H1 (cell line): Measurements from ENCODE around the gene KCNMA1. TPM values are rescaled to one million over a fixed set of nuclear protein-coding genes. Genes with fewer than 3 reads are reported as not detected.

Source experiments
- CTCF ChIA-PET: fragments of 300-600 bp; sonication (Branson Sonifier 250); formaldehyde crosslinking; loops from one replicate; lab custom pipeline; 2021; ENCODE audit not compliant: partially characterized antibody; lab: Charles Lee
- POLR2A ChIA-PET: fragments of 300-600 bp; sonication (Branson Sonifier 250); formaldehyde crosslinking; loops from one replicate; lab custom pipeline; 2021; ENCODE audit warnings: inconsistent platforms; ENCODE audit not compliant: partially characterized antibody; lab: Charles Lee
- DNase-seq, 2 experiments: peaks; one replicate each; pipeline versions ENCODE4 v3.0.0 to v3.0.0-alpha.2; 2010 to 2022; ENCODE audit warnings: low spot score in 2 of 2, low read depth in 1 of 2, mixed read lengths in 1 of 2
- FAIRE-seq: peaks from 2 replicates; lab custom pipeline; 2011; peaks lifted over from hg19 to GRCh38; lab: Jason Lieb, UNC
- H2AFZ ChIP-seq: 2 replicates; pipeline ENCODE4 v1.8.1; 2012; ENCODE audit warnings: low read length, inconsistent platforms
- H2AK5ac ChIP-seq: 2 replicates; pipeline ENCODE4 v1.6.1; 2013; ENCODE audit warnings: low read depth, low read length
- H2BK120ac ChIP-seq: replicated peaks from 2 replicates; pipeline ENCODE3; 2013; ENCODE audit warnings: low read depth, low read length, inconsistent platforms
- H2BK12ac ChIP-seq: 2 replicates; pipeline ENCODE4 v1.6.1; 2013; ENCODE audit warnings: low read depth, low read length
- H2BK15ac ChIP-seq: 2 replicates; pipeline ENCODE4 v1.6.1; 2013; ENCODE audit warnings: low read length
- H2BK20ac ChIP-seq: 2 replicates; pipeline ENCODE4 v1.6.1; 2013; ENCODE audit warnings: low read length
- H2BK5ac ChIP-seq: 2 replicates; pipeline ENCODE4 v1.6.1; 2013; ENCODE audit warnings: low read depth, low read length
- H3K14ac ChIP-seq: 2 replicates; pipeline ENCODE4 v1.6.1; 2013; ENCODE audit warnings: inconsistent platforms; ENCODE audit not compliant: insufficient read length
- H3K18ac ChIP-seq: 2 replicates; pipeline ENCODE4 v1.6.1; 2013; ENCODE audit warnings: low read length; ENCODE audit errors: extremely low read depth
- H3K23ac ChIP-seq: 2 replicates; pipeline ENCODE4 v1.6.1; 2013; ENCODE audit warnings: inconsistent platforms; ENCODE audit not compliant: insufficient read length
- H3K23me2 ChIP-seq: 2 replicates; pipeline ENCODE4 v1.6.1; 2013; ENCODE audit warnings: low read depth, low read length
- H3K27ac ChIP-seq: 2 replicates; pipeline ENCODE4 v1.6.1; 2011; ENCODE audit warnings: low read depth, low read length, inconsistent platforms
- H3K27me3 ChIP-seq, 4 experiments: replicated peaks in 1 of 4; 1 replicate in 1 of 4; 2 replicates in 3 of 4; pipeline versions ENCODE4 v1.6.1 to v1.8.1; 2011 to 2013; ENCODE audit warnings: low read length in 3 of 4, mild to moderate bottlenecking in 3 of 4, inconsistent platforms in 2 of 4, mixed read lengths in 2 of 4, moderate library complexity in 1 of 4; ENCODE audit not compliant: control insufficient read depth in 3 of 4, insufficient read depth in 3 of 4; ENCODE audit errors: extremely low read depth in 1 of 4
- H3K36me3 ChIP-seq, 4 experiments: 2 replicates each; pipeline versions ENCODE4 v1.6.1 to v1.8.1; 2011 to 2013; ENCODE audit warnings: mild to moderate bottlenecking in 4 of 4, low read length in 3 of 4, moderate library complexity in 2 of 4, control low read depth in 1 of 4, inconsistent platforms in 1 of 4; ENCODE audit not compliant: insufficient read depth in 4 of 4, control insufficient read depth in 2 of 4
- H3K4ac ChIP-seq: replicated peaks from 2 replicates; pipeline ENCODE3; 2013; ENCODE audit warnings: low read length, low read depth, mixed read lengths, inconsistent platforms; ENCODE audit not compliant: insufficient read length
- H3K4me1 ChIP-seq, 4 experiments: replicated peaks in 1 of 4; 1 replicate in 1 of 4; 2 replicates in 3 of 4; pipeline versions ENCODE4 v1.6.1 to v1.8.1; 2011 to 2013; ENCODE audit warnings: low read length in 3 of 4, inconsistent platforms in 2 of 4, mixed read lengths in 1 of 4; ENCODE audit not compliant: insufficient read depth in 4 of 4, control insufficient read depth in 3 of 4
- H3K4me2 ChIP-seq, 2 experiments: 2 replicates each; pipeline versions ENCODE4 v1.6.1 to v1.8.1; 2011 to 2013; ENCODE audit warnings: low read depth in 2 of 2, low read length in 2 of 2, control low read depth in 1 of 2, inconsistent platforms in 1 of 2, mild to moderate bottlenecking in 1 of 2; ENCODE audit not compliant: insufficient read depth in 1 of 2
- H3K4me3 ChIP-seq, 4 experiments: fragments of 200-600, 300-600 bp in 1 of 4; sonication (generic), shearing (Covaris generic), sonication (Bioruptor Twin) in 1 of 4; 2 replicates each; pipeline versions ENCODE4 v1.5.1 to v1.8.1; 2011 to 2016; ENCODE audit warnings: low read length in 4 of 4, low read depth in 3 of 4, control low read depth in 2 of 4, inconsistent platforms in 2 of 4, mild to moderate bottlenecking in 2 of 4, mixed read lengths in 1 of 4, moderate library complexity in 1 of 4; ENCODE audit not compliant: insufficient read depth in 2 of 4; ENCODE audit errors: extremely low read depth in 1 of 4
- H3K56ac ChIP-seq: replicated peaks from 2 replicates; pipeline ENCODE3; 2013; ENCODE audit warnings: low read depth, mild to moderate bottlenecking, mixed read lengths, low read length, inconsistent platforms; ENCODE audit not compliant: insufficient read length
- H3K79me1 ChIP-seq: 2 replicates; pipeline ENCODE4 v1.6.1; 2013; ENCODE audit warnings: low read depth, low read length, control low read depth
- H3K79me2 ChIP-seq, 2 experiments: 2 replicates each; pipeline versions ENCODE4 v1.6.1 to v1.8.1; 2012 to 2013; ENCODE audit warnings: low read length in 2 of 2, mild to moderate bottlenecking in 2 of 2, inconsistent platforms in 1 of 2; ENCODE audit not compliant: insufficient read depth in 2 of 2, control insufficient read depth in 1 of 2
- H3K9ac ChIP-seq, 4 experiments: replicated peaks in 1 of 4; 1 replicate in 1 of 4; 2 replicates in 3 of 4; pipeline versions ENCODE4 v1.6.1 to v1.8.1; 2011 to 2013; ENCODE audit warnings: low read depth in 3 of 4, low read length in 3 of 4, control low read depth in 2 of 4, mild to moderate bottlenecking in 2 of 4, moderate library complexity in 2 of 4, inconsistent platforms in 1 of 4; ENCODE audit errors: extremely low read depth in 1 of 4
- H3K9me3 ChIP-seq, 2 experiments: 2 replicates each; pipeline versions ENCODE4 v1.6.1 to v1.8.1; 2012 to 2013; ENCODE audit warnings: mild to moderate bottlenecking in 2 of 2, moderate library complexity in 2 of 2, control low read depth in 1 of 2, inconsistent platforms in 1 of 2, low read depth in 1 of 2, low read length in 1 of 2, mixed read lengths in 1 of 2; ENCODE audit not compliant: insufficient read depth in 2 of 2
- H4K20me1 ChIP-seq, 2 experiments: replicated peaks in 1 of 2; 2 replicates each; pipeline versions ENCODE3 to v1.8.1; 2011 to 2013; ENCODE audit warnings: inconsistent platforms in 2 of 2, low read length in 2 of 2, mild to moderate bottlenecking in 1 of 2; ENCODE audit not compliant: insufficient read depth in 2 of 2, control insufficient read depth in 1 of 2
- H4K5ac ChIP-seq: 2 replicates; pipeline ENCODE4 v1.6.1; 2013; ENCODE audit warnings: low read length, low read depth, mixed read lengths, inconsistent platforms; ENCODE audit not compliant: insufficient read length
- H4K8ac ChIP-seq: 2 replicates; pipeline ENCODE4 v1.8.0; 2013; ENCODE audit warnings: mild to moderate bottlenecking, moderate library complexity, low read length, inconsistent platforms; ENCODE audit not compliant: insufficient read depth; ENCODE audit errors: extremely low read depth
- H4K91ac ChIP-seq: replicated peaks from 2 replicates; pipeline ENCODE3; 2013; ENCODE audit warnings: low read length, mixed read lengths, inconsistent platforms; ENCODE audit not compliant: insufficient read length
- BRCA1 ChIP-seq: IDR thresholded peaks from 2 replicates; pipeline ENCODE4 v1.6.1; 2012; ENCODE audit warnings: low read depth, low read length, improper control_type of control experiment
- CHD1 ChIP-seq: IDR thresholded peaks from 2 replicates; pipeline ENCODE4 v1.6.1; 2012; ENCODE audit warnings: low read depth, low read length, improper control_type of control experiment
- CTBP2 ChIP-seq: IDR thresholded peaks from 2 replicates; pipeline ENCODE4 v1.7.0; 2011; ENCODE audit warnings: borderline replicate concordance, mild to moderate bottlenecking, moderate library complexity, mixed read lengths, low read length; ENCODE audit not compliant: insufficient read depth, insufficient read length
- EGR1 ChIP-seq: IDR thresholded peaks from 2 replicates; pipeline ENCODE4 v1.6.1; 2011; ENCODE audit warnings: low read depth, low read length, borderline replicate concordance
- EP300 ChIP-seq, 2 experiments: IDR thresholded peaks; 1 replicate in 1 of 2; 2 replicates in 1 of 2; pipeline ENCODE4 v1.6.1; 2011 to 2012; ENCODE audit warnings: low read depth in 2 of 2, low read length in 2 of 2, mild to moderate bottlenecking in 2 of 2, borderline replicate concordance in 1 of 2, inconsistent platforms in 1 of 2, moderate library complexity in 1 of 2
- GTF2F1 ChIP-seq: IDR thresholded peaks from 2 replicates; pipeline ENCODE4 v1.6.1; 2012; ENCODE audit warnings: low read depth, low read length, improper control_type of control experiment, borderline replicate concordance
- RAD21 ChIP-seq, 2 experiments: IDR thresholded peaks in 1 of 2; conservative IDR thresholded peaks in 1 of 2; 2 replicates each; pipeline ENCODE4 v1.6.1; 2011; ENCODE audit warnings: low read depth in 2 of 2, low read length in 2 of 2, improper control_type of control experiment in 1 of 2, inconsistent platforms in 1 of 2, mild to moderate bottlenecking in 1 of 2, moderate library complexity in 1 of 2
- RBBP5 ChIP-seq: IDR thresholded peaks from 2 replicates; pipeline ENCODE4 v1.7.1; 2012; ENCODE audit warnings: low read depth, mild to moderate bottlenecking, inconsistent platforms, low read length, moderate library complexity, borderline replicate concordance
- RNF2 ChIP-seq: fragments of 200-900, 300-1000 bp; sonication (generic); IDR thresholded peaks from 2 replicates; pipeline ENCODE4 v1.7.1; 2016; ENCODE audit warnings: borderline replicate concordance, low read depth, mild to moderate bottlenecking, antibody characterized with exemption, low read length; ENCODE audit not compliant: poor library complexity, severe bottlenecking; ENCODE audit errors: missing control alignments
- SIN3A ChIP-seq, 2 experiments: IDR thresholded peaks in 1 of 2; conservative IDR thresholded peaks in 1 of 2; 2 replicates each; pipeline ENCODE4 v1.6.1; 2011 to 2012; ENCODE audit warnings: low read length in 2 of 2, improper control_type of control experiment in 1 of 2, low read depth in 1 of 2, mild to moderate bottlenecking in 1 of 2
- SIRT6 ChIP-seq: IDR thresholded peaks from one replicate; pipeline ENCODE4 v1.7.1; 2012; ENCODE audit warnings: low read length, inconsistent platforms
- SP2 ChIP-seq: IDR thresholded peaks from 2 replicates; pipeline ENCODE4 v1.6.1; 2012; ENCODE audit warnings: mild to moderate bottlenecking, low read length, inconsistent platforms
- YY1 ChIP-seq: IDR thresholded peaks from 2 replicates; pipeline ENCODE4 v1.6.1; 2011; ENCODE audit warnings: low read depth, mild to moderate bottlenecking, low read length
- WGBS, 2 experiments: shearing (Covaris generic) in 1 of 2; methylation state at CpG; one replicate each; pipeline versions ENCODE4 v1.1.6 to v1.1.7; 2013 to 2015; ENCODE audit warnings: low lambda C conversion rate in 2 of 2, mixed read lengths in 2 of 2, inconsistent platforms in 1 of 2, low coverage in 1 of 2, missing lambda C conversion rate in 1 of 2; ENCODE audit not compliant: insufficient replicate concordance in 2 of 2, insufficient coverage in 1 of 2, insufficient read length in 1 of 2; ENCODE audit errors: extremely low coverage in 1 of 2, missing lambda C conversion rate in 1 of 2; 5-methylcytosine and 5-hydroxymethylcytosine counted together
- polyA plus RNA-seq, 7 experiments: library from polyadenylated mRNA; depleted of rRNA in 3 of 7; stranded (reverse) in 5 of 7; unstranded in 2 of 7; fragments of >200 nt in 5 of 7; fragments of 200-250 nt in 2 of 7; gene quantifications; 1 replicate in 5 of 7; 2 replicates in 1 of 7; 4 replicates in 1 of 7; pipeline versions ENCODE4 v1.2.1 to v1.2.3, GENCODE V29; 2011 to 2013; ENCODE audit warnings: missing spikeins in 2 of 7, mixed read lengths in 2 of 7
- total RNA-seq: library from RNA; stranded (reverse); fragmentation: NEBNext Ultra II Directional; extraction: Animal tissue kit (Norgen Biotek cat#: 25700); gene quantifications from 2 replicates; pipeline ENCODE4 v1.2.1, GENCODE V29; 2021

The KCNMA1 gene
- total and polyA plus RNA-seq, 2 of the 8 experiments (the other 6 are each of a cell fraction or from before 2014, with no cell fraction given) = 10.2 to 11.1 TPM

DNA sequence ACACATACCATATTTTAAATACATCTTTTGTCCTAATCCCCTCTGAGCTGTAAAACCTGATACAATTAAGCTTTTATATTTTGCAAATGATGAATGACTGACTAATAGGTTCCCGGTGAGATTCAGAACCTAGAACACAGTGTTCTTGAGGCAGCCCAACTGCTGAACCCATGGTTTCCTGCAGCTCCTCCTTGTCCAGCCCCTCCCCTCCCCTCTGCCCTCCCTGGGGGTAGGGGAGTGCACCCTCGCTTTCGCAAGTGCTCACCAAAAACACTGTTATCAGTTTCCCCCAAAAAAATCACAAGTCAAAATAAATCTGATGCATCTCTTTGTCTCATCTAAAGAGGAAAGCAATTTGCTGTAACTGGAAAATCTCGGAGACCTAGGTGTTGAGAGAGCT, 602.8 kb downstream of the KCNMA1 start:
- Histone ChIP-seq H4K5ac (no peak overlapping the region), H2BK5ac (no peak overlapping the region), H3K36me3 (no peaks in the 10 kb centered on the region), H3K14ac (no peak overlapping the region), H3K79me2 (no peaks in the 10 kb centered on the region), H3K27me3 (no peaks in the 10 kb centered on the region; a peak in 2 of 7 replicates), H3K23ac (no peak overlapping the region), H2BK15ac (no peak overlapping the region), H3K4me3 (no peak overlapping the region), H3K4me2 (no peak overlapping the region), H2BK20ac (no peak overlapping the region), H2AFZ (no peak overlapping the region), H2BK120ac (no peak overlapping the region), H3K4ac (no peak overlapping the region), H4K8ac (no peak overlapping the region), H4K20me1 (no peaks in the 10 kb centered on the region), H3K9ac (no peak overlapping the region), H3K23me2 (no peaks in the 10 kb centered on the region), H3K79me1 (no peaks in the 10 kb centered on the region), H3K9me3 (no peaks in the 10 kb centered on the region), H2AK5ac (no peak overlapping the region), H4K91ac (no peak overlapping the region), H3K4me1 (peaks cover 0 to 3% (median 0%) of the 10 kb centered on the region in 4 experiments; a peak in 3 of 7 replicates), H3K18ac (no peak overlapping the region), H3K56ac (no peak overlapping the region), H2BK12ac (no peak overlapping the region), H3K27ac (no peak overlapping the region)
- DNase-seq (no peak), FAIRE-seq (no peak)
- WGBS, 2 experiments = 86% methylated on average over 4 of the region's 4 CpGs; no CpG with 5 or more reads in 1 of the 2 experiments
- no peak for TF ChIP-seq YY1
- no peak for TF ChIP-seq RBBP5
- no peak for TF ChIP-seq GTF2F1
- no peak for TF ChIP-seq BRCA1
- no peak for TF ChIP-seq EP300 (IDR thresholded peaks at IDR 0.05; ENCODE audit: borderline replicate concordance in 1 of 2, low read depth in 2 of 2, low read length in 2 of 2)
- TF ChIP-seq CHD1 = no peak
- TF ChIP-seq SIN3A (conservative IDR thresholded peaks at IDR 0.05 in 1 of 2, IDR thresholded peaks at IDR 0.05 in 1 of 2; ENCODE audit: low read depth in 1 of 2, low read length in 2 of 2) = no peak
- TF ChIP-seq SIRT6 = no peak
- TF ChIP-seq RAD21 (IDR thresholded peaks at IDR 0.05 in 1 of 2, conservative IDR thresholded peaks at IDR 0.05 in 1 of 2; ENCODE audit: low read depth in 2 of 2, low read length in 2 of 2) = no peak
- TF ChIP-seq SP2 = no peak
- TF ChIP-seq CTBP2 = no peak
- TF ChIP-seq RNF2 = no peak
- no peak for TF ChIP-seq EGR1
- CTCF ChIA-PET = interaction anchor here (0.6 to 4.9 kb wide), 6 partner anchors 6 to 488 kb away, joined by 3 to 48 read pairs (median 3); no protein-coding TSS in a partner anchor
- POLR2A ChIA-PET = no interaction called here
